DND-41 (cell line): ENCODE data around the gene PWWP2B.

ENCODE experiments used
- ATAC-seq: fragments of 200-7000 bp; cut with Tn5 transposase; 3 replicates; pipeline ENCODE4 v1.9.1; 2021; ENCODE audit warnings: low read depth; ENCODE audit not compliant: insufficient read depth
- DNase-seq: peaks from one replicate; pipeline ENCODE4 v3.0.0-alpha.2; 2020
- H2AFZ ChIP-seq: 2 replicates; pipeline ENCODE4 v1.6.0; 2012; ENCODE audit warnings: low read depth, low read length
- H3K27ac ChIP-seq: 2 replicates; pipeline ENCODE4 v1.5.1; 2012; ENCODE audit warnings: low read length, inconsistent platforms
- H3K27me3 ChIP-seq: fragments of 200-600 bp; sonication (generic); 2 replicates; pipeline ENCODE4 v1.6.0; 2012; ENCODE audit warnings: low read length, mild to moderate bottlenecking, inconsistent platforms; ENCODE audit not compliant: insufficient read depth, poor library complexity
- H3K36me3 ChIP-seq: 2 replicates; pipeline ENCODE4 v1.5.1; 2012; ENCODE audit warnings: low read length, inconsistent platforms; ENCODE audit not compliant: insufficient read depth
- H3K4me1 ChIP-seq: 2 replicates; pipeline ENCODE4 v1.5.1; 2012; ENCODE audit warnings: mild to moderate bottlenecking, low read length; ENCODE audit not compliant: insufficient read depth
- H3K4me2 ChIP-seq: 2 replicates; pipeline ENCODE4 v1.6.0; 2012; ENCODE audit warnings: mild to moderate bottlenecking, moderate library complexity, low read length, inconsistent platforms; ENCODE audit not compliant: insufficient read depth
- H3K4me3 ChIP-seq, 2 experiments: fragments of 200-600 bp in 1 of 2; shearing (Covaris generic) in 1 of 2; 2 replicates each; pipeline ENCODE4 v1.5.1; 2012 to 2016; ENCODE audit warnings: inconsistent platforms in 2 of 2, low read length in 2 of 2, mild to moderate bottlenecking in 2 of 2, low read depth in 1 of 2, moderate library complexity in 1 of 2
- H3K79me2 ChIP-seq: 2 replicates; pipeline ENCODE4 v1.6.0; 2012; ENCODE audit warnings: low read length, inconsistent platforms; ENCODE audit not compliant: insufficient read depth
- H3K9ac ChIP-seq: 2 replicates; pipeline ENCODE4 v1.6.0; 2012; ENCODE audit warnings: low read depth, mild to moderate bottlenecking, inconsistent platforms, low read length, moderate library complexity
- H3K9me3 ChIP-seq: 2 replicates; pipeline ENCODE4 v1.5.1; 2012; ENCODE audit warnings: low read length, moderate library complexity, mild to moderate bottlenecking, inconsistent platforms; ENCODE audit not compliant: insufficient read depth, severe bottlenecking
- H4K20me1 ChIP-seq: 2 replicates; pipeline ENCODE4 v1.6.0; 2012; ENCODE audit warnings: low read length; ENCODE audit not compliant: insufficient read depth
- EZH2 ChIP-seq: IDR thresholded peaks from 3 replicates; pipeline ENCODE4 v1.6.1; 2012; ENCODE audit warnings: borderline replicate concordance, low read depth, mild to moderate bottlenecking, moderate library complexity, low read length, inconsistent platforms; ENCODE audit not compliant: severe bottlenecking
- TF ChIP-seq, protein P1 (sequence below): IDR thresholded peaks from 2 replicates; pipeline ENCODE4 v1.5.1; 2012; ENCODE audit warnings: borderline replicate concordance, low read length, moderate library complexity, mild to moderate bottlenecking; ENCODE audit not compliant: poor library complexity, severe bottlenecking; ENCODE audit errors: extremely low read depth

Gene PWWP2B

DNA sequence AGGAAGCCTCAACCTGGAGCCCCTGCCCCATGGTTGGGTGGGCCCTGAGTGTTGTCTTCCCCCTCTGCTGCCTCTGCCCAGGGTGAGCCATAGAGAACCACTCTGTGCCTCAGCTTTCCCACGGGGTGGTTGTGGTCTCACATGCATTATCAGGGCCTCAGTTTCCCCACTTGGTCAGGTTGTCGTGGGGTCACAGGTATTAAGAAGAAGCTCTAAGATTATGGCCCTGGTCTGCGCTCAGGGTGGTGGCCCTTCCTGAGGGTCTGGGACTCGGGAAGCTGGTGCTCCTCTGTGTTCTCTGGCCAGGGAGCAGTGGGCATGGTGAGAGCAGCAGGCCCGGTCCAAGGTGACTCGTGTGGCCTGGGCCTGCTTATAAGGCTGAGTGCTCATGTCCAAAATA lies 47.2 kb upstream of the PWWP2B start:
- Histone ChIP-seq H3K9ac (no peak overlapping the region), H3K4me2 (no peak overlapping the region), H3K79me2 (no peaks in the 10 kb centered on the region), H3K27me3 (no peaks in the 10 kb centered on the region), H2AFZ (no peak overlapping the region), H3K4me1 (no peaks in the 10 kb centered on the region), H3K36me3 (peaks cover 5% of the 10 kb centered on the region), H3K27ac (no peak overlapping the region), H3K9me3 (no peaks in the 10 kb centered on the region), H3K4me3 (no peak overlapping the region), H4K20me1 (no peaks in the 10 kb centered on the region; the same call in 1 of the 2 replicates)
- ATAC-seq (no peak), DNase-seq (no peak)
- TF ChIP-seq, protein P1, sequence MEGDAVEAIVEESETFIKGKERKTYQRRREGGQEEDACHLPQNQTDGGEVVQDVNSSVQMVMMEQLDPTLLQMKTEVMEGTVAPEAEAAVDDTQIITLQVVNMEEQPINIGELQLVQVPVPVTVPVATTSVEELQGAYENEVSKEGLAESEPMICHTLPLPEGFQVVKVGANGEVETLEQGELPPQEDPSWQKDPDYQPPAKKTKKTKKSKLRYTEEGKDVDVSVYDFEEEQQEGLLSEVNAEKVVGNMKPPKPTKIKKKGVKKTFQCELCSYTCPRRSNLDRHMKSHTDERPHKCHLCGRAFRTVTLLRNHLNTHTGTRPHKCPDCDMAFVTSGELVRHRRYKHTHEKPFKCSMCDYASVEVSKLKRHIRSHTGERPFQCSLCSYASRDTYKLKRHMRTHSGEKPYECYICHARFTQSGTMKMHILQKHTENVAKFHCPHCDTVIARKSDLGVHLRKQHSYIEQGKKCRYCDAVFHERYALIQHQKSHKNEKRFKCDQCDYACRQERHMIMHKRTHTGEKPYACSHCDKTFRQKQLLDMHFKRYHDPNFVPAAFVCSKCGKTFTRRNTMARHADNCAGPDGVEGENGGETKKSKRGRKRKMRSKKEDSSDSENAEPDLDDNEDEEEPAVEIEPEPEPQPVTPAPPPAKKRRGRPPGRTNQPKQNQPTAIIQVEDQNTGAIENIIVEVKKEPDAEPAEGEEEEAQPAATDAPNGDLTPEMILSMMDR, result no peak
- TF ChIP-seq EZH2, result no peak

DNA sequence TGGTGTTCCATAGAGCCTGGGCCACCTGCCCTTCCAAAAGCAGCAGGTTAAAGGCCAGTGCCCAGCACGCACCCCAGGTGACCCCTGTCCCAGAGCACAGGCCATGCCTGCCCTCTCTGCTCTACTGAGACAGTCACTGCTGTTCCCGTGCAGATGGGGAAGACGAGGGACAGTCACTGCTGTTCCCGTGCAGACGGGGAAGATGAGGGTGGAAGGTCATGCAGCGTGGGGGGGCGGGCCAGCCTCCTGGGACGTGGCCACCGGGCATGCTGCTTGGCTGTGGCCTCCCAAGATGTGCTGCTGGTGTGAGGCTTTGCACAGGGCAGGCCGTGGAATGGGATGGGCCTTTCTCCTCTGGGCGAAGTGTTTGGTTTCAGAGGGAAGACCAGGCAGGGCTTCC lies 46.6 kb upstream of the PWWP2B start:
- no peaks in the 10 kb centered on the region; the same call in 1 of the 2 replicates for H4K20me1 ChIP-seq
- TF ChIP-seq EZH2, result no peak
- TF ChIP-seq, protein P1, result no peak
- H2AFZ ChIP-seq, result no peak overlapping the region
- H3K27me3 ChIP-seq, result no peaks in the 10 kb centered on the region
- no peaks in the 10 kb centered on the region for H3K79me2 ChIP-seq
- H3K4me1 ChIP-seq, result no peaks in the 10 kb centered on the region
- H3K9ac ChIP-seq, result no peak overlapping the region
- H3K36me3 ChIP-seq, result peaks cover 5% of the 10 kb centered on the region; the same call in 1 of the 2 replicates
- no peak overlapping the region for H3K27ac ChIP-seq
- ATAC-seq (no peak), DNase-seq (no peak)
- H3K4me3 ChIP-seq, result no peak overlapping the region
- H3K4me2 ChIP-seq, result no peak overlapping the region
- no peaks in the 10 kb centered on the region for H3K9me3 ChIP-seq

DNA sequence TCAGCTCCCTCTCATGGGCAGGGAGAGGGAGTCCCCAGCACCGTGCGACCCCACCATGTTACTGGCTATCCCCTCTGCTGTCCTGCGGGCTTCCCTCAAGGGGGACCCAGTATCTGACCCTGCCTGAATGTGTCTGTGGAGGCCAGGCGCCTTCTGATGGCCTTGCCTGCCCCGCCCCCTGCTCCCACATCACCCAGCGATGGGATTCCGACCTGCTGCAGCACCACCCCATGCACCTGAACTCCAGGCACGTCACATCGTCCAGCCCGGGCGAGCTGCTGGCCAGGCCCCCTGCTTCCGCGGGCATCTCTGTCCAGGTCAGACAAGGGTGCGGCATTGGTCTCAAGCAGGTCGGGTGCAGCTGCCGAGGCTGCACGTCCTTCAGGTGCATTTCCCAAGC lies 46.1 kb upstream of the PWWP2B start:
- no peak overlapping the region for H2AFZ ChIP-seq
- H3K27me3 ChIP-seq, result no peaks in the 10 kb centered on the region
- DNase-seq (no peak), ATAC-seq (no peak)
- no peak overlapping the region for H3K4me3 ChIP-seq
- TF ChIP-seq EZH2, result no peak
- TF ChIP-seq, protein P1, result no peak
- no peak overlapping the region for H3K9ac ChIP-seq
- no peaks in the 10 kb centered on the region for H3K9me3 ChIP-seq
- H3K4me1 ChIP-seq, result no peaks in the 10 kb centered on the region
- H3K79me2 ChIP-seq, result no peaks in the 10 kb centered on the region
- no peak overlapping the region for H3K27ac ChIP-seq
- H3K36me3 ChIP-seq, result peaks cover 5% of the 10 kb centered on the region; the same call in 1 of the 2 replicates
- H4K20me1 ChIP-seq, result no peaks in the 10 kb centered on the region; the same call in 1 of the 2 replicates
- no peak overlapping the region for H3K4me2 ChIP-seq

DNA sequence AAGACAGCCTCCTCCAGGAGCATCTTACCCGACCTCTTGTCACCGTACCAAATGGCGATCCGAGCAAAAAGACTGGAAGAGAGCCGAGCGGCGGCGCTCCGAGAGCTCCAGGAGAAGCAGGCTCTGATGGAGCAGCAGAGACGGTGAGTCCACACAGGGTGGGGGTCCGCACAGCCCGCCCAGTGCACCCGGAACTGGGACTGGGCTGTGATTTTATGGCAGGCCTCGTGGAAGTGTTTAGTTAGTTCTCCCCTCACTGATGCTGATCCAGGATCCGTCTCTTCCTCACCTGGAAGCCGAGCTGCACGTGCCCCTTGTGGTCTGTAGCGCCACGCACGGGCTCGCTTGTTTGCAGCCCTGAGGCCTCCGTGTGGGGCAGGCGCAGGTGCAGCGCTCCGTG lies 45.4 kb upstream of the PWWP2B start:
- H2AFZ ChIP-seq, result no peak overlapping the region
- H3K4me3 ChIP-seq, result no peak overlapping the region
- ATAC-seq, result no peak
- no peaks in the 10 kb centered on the region; the same call in 1 of the 2 replicates for H4K20me1 ChIP-seq
- H3K9me3 ChIP-seq, result no peaks in the 10 kb centered on the region
- no peak overlapping the region for H3K27ac ChIP-seq
- DNase-seq, result no peak
- TF ChIP-seq EZH2, result no peak
- TF ChIP-seq, protein P1, result no peak
- H3K9ac ChIP-seq, result no peak overlapping the region
- H3K4me1 ChIP-seq, result no peaks in the 10 kb centered on the region
- H3K27me3 ChIP-seq, result no peaks in the 10 kb centered on the region
- H3K79me2 ChIP-seq, result no peaks in the 10 kb centered on the region
- H3K4me2 ChIP-seq, result no peak overlapping the region
- peaks cover 5% of the 10 kb centered on the region; the same call in 1 of the 2 replicates for H3K36me3 ChIP-seq
